ENCODE data around the gene CAPN2.

DNA sequence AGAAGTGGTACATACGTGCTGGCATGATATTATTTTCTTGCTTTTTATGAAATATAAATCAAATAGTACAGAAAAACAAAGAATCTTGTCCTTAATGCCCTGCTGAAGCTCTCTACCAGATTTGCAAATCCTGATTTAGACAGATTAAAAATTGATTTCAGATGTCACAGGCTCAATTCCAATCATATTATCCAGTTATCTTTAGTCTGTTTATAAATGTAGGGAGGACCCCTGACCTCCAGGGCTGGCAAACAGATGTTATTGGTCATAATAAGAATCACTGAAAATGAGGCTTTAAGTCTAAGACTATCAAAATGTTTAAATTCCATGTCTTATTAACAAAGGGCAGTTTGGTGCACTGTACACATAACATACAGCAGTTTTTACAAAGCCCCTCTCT is 71.3 kb downstream of the CAPN2 start:
- TF ChIP-seq, protein P1, sequence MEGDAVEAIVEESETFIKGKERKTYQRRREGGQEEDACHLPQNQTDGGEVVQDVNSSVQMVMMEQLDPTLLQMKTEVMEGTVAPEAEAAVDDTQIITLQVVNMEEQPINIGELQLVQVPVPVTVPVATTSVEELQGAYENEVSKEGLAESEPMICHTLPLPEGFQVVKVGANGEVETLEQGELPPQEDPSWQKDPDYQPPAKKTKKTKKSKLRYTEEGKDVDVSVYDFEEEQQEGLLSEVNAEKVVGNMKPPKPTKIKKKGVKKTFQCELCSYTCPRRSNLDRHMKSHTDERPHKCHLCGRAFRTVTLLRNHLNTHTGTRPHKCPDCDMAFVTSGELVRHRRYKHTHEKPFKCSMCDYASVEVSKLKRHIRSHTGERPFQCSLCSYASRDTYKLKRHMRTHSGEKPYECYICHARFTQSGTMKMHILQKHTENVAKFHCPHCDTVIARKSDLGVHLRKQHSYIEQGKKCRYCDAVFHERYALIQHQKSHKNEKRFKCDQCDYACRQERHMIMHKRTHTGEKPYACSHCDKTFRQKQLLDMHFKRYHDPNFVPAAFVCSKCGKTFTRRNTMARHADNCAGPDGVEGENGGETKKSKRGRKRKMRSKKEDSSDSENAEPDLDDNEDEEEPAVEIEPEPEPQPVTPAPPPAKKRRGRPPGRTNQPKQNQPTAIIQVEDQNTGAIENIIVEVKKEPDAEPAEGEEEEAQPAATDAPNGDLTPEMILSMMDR (IDR thresholded peaks at IDR 0.05): no peak
- no peak for TF ChIP-seq POLR2A (IDR thresholded peaks at IDR 0.05)

Measured in testis (tissue), 2 donors.